SK-N-DZ (cell line): ENCODE results near the gene BEST2.

ENCODE experiments used
- DNase-seq: peaks from one replicate; pipeline ENCODE4 v3.0.0-alpha.2; 2015; ENCODE audit warnings: low spot score

The BEST2 gene

DNA sequence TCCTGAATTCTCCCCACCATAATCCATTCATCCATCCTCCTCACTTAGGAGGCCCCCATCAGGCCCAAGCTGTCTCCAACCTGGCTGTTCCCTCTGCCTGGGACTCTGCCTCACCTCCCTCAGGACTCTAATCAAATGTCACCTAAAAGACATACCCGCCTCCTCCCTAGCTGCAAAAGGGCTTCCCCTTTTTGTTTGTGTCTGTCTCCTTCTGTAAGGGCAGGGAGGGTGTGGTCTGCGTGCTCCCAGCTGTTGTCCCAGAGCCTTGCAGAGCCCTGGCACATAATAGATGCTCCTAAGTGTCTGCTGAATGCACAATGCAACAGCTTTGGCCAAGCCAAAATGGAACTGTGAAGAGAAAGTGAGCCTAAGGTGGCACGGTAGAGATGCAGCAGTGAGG lies 21.5 kb upstream of the BEST2 start:
- no peak for DNase-seq

DNA sequence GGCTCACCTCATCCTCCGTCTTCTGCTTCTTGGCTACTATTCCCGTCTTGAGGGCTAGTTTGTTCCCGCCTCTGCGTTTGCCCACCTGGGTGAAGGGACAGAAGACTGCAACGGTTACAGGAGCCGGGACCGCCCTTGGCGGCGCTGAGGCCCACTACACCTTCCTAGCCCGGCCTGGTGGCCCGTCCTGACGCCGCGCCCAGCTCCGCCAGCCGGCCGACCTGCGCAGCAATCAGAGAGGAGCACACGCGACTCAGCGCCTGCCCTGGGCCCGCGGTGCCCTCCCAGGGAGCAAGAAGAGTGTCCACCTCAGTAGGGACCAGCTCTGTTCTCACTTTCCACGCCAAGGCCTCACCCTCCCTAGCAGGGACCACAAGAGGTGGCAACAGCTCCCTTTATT lies 20.3 kb upstream of the BEST2 start:
- DNase-seq: no peak

DNA sequence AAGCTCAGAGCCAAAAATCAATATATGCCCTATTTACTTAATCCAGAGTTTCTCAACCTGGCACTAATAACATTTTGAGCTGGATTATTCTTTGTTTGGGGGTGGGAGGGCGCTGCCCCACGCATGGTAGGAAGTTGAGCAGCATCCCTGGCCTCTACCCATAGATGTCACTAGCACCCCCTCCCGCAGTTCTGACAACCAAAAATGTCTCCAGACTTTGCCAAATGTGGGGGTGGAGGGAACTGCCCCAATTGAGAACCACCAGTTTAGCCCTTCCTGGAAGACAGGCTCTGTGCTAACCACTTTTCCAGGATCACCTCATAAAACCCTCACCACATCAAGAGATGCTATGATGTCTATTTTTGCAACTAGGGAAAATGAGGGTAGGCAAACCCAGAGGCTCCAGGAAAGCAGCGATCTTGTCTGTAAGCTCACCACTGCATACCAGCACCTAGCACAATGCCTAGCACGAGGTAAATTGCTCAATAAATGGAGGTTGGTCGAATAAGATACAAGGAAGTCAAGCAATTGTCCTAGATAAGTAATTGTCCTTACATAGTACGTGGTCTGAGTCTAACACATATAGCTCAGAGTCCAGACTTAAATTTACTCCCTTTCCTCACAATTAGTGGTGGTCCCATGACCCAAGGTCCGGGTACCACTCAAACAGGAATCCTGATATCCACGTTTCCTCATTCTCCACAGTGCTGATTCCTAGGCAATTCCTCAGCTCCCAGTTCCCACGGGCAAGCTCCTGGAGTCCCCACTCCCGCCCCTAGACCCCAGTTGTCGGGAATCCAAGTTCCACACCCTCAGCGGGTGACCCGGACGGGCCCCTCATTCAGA lies 18.0 kb upstream of the BEST2 start:
- DNase-seq: no peak

DNA sequence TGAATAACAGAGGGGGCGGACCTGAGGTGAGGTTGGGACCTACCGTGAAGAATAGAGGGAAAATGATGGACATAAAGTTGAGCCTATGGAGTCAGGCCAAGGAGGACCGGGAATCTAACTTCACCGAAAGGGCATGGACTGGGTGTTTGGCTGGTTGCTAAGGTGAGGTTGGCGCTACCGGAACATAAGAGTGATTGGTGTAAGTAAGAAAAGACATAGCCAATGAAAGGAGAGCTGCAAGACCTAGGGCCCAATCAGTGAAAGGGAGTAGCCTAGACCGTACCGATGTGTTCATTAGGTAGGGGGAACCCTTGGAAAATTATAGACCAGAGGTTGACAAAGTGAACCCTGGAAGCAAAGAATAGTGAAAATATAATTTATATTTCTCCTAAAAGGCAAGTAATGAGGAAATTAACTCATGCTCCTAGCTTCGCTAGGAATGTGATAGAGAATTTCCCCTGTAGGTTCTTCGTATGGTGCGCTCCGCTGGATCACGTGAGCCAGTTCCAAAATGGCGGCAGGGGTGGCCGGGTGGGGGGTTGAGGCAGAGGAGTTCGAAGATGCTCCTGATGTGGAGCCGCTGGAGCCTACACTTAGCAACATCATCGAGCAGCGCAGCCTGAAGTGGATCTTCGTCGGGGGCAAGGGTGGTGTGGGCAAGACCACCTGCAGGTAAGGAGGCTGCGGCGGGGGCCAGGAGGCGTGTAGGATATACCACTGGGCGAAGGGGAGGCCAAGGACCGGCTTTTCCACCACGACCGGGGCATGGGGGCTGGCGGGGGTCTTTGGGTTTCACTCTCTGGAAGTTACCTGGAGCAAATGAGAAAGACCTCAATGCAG lies 14.4 kb upstream of the BEST2 start, which contains the start of gene GET3:
GET3 (plus strand) TSS at position 503 of the 840 bp plus-strand sequence; CDS start at position 512, 9 bp downstream.
- peak; percentile 100 for DNase-seq

DNA sequence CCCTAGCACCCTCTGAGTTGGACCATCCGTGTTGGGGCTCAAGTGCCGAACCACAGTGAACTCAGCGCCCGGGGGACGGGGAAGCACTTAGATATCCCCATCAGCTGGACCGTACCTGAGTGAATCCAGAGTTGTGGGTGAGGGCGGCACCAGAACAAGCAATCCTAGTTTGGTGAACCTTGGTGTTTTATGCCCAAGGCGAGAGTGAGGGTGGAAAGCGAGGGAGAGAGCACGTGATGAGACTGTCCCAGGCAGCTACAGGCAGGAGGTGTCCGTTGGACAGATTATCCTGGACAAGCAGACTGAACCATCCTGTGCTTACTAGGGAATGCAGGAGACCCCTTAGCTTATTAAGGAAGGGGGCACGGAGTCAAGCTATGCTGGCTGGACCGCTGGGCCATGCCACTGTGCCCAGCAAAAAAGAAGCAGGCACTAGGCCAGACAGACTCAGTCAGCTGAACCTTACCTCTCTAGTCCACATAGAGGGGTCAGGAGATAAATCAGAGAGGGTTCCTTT lies 13.7 kb upstream of the BEST2 start:
- DNase-seq: no peak

DNA sequence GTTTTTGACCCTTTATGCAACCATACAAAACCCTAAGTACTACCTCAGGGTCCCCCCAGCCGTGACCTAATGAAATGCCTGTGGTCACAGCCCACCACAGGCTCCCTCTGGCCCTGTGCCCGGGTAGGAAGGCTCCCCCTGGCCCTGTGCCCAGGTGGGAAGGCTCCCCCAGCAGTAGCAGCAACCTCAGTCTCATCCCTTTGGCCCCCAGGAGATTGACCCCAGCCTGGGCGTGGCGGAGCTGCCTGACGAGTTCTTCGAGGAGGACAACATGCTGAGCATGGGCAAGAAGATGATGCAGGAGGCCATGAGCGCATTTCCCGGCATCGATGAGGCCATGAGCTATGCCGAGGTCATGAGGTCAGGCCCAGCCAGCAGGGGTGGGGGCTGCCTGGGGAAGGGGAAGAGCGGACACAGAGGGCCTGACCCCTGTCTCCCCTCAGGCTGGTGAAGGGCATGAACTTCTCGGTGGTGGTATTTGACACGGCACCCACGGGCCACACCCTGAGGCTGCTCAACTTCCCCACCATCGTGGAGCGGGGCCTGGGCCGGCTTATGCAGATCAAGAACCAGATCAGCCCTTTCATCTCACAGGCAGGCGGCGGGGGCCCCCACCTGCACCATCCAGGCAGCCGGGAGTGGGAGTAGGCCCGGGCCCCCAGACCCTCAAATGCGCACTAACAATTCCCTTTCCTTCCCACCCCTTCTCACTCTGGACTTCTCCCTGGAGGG lies 6.3 kb upstream of the BEST2 start:
- DNase-seq: no peak

DNA sequence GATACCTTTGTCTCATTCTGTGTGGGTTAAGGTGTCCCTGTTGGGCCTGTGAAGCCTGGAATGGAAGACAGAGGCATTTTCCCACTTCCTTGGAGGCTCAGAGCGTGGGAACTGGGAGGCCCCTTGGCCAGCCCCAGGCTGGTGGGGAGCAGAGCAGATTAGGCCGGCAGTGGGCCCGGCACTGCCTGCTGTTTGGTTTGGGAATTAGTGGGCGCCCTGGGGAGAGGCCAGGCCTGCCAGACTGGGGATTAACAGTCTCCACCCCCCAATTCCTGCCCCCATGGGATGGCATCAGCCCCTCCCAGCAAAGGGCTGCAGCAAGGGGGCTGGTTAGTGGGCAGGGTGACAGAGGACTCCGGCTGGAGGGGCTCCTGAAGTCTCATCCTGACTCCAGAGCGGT lies 3.1 kb upstream of the BEST2 start:
- DNase-seq: no peak

DNA sequence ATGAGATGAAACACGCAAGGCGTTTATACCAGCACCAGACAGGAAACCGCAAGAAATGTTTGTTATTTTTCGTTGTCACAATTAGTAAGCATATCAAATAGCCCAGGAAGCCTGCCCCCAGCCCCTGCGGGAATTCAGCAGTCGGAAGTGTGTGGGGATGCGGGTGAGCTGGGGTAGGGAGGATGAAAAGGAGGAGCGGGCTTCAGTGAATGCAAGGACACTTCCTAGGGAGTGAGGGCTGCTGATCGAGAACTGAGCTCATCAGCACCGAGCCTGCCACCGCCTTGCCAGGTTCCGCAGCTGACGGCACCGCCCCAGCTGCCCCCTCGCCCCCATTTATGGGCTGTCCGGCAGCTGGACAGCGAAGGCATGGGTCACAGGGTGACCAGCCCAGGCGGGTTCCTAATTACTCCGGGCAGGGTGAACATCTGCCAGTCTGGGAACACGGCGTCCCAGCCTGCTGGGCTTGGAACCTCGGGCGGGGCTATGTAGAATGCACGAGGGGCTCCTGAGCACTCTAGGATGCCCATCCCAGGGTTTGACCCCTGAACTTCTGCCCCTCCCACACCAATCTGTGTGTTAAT lies 1.6 kb upstream of the BEST2 start:
- DNase-seq: no peak

DNA sequence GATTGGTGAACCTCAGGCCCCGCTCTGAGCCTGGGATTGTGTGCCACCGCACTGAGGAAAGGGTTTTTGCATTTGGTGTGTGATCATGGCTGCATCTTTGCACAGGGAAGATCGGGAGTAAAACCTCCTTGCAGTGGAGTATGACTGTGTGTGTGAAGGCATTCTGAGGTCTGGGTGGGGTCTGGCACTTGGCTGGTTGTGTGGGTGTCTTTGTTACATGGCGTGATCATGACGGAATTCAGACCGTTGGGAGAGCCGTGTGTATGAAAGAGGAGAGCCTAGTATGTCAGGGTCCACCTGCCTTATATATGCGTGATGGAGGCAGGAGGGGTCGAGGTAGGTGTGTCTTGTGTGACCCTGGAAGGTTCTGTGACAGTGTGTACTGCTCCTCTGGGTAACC lies 740 bp upstream of the BEST2 start:
- no peak for DNase-seq

DNA sequence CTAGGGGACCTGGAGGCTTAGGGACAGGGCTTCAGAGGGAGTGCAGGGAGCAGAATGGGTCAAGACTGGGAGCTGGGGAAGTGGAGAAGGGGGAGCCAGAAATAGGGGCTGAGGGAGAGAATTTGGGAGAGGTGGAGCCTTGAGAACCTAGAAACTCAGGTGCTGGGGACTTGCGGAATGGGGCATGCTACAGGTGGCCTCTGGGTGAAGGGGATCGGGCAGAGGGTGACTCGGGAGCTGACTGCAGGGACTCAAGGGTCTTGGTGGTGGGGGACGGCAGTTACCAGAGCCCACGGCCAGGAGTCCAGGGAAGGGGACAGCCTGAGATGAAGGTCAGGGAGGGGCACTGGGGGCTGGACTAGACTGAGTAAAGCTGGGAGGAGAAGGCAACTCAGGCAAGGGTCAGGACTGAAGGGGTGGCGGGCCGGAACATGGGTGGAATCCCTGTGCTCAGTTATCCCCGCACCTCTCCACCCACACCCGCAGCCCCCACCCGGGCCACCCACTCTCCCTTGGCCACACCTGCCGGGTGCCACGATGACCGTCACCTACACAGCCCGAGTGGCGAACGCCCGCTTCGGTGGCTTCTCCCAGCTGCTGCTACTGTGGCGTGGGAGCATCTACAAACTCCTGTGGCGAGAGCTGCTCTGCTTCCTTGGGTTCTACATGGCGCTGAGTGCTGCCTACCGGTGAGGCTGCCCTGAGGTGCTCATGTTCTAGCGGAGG lies 628 bp downstream of the BEST2 start:
- DNase-seq: no peak

DNA sequence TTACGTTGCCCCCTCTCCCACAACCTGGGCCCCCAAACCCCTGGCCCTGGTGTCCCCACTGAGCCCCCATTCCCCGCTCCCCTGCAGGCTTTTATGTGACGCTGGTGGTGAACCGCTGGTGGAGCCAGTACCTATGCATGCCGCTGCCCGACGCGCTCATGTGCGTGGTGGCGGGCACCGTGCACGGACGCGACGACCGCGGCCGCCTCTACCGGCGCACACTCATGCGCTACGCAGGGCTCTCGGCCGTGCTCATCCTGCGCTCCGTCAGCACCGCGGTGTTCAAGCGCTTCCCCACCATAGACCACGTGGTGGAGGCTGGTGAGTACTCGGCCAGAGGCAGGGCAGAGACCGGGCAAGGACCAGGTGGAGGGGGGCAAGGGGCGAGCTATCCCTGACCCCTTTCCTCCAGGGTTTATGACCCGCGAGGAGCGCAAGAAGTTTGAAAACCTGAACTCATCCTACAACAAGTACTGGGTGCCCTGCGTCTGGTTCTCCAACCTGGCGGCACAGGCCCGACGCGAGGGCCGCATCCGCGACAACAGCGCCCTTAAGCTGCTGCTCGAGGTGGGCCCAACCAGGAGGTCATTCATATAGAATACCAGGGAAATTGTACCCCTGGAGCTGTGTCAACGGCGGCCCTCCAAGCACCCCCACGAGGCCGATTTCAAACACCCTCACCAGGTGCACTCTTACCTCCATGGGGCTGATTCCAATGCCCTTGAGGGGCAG lies 3.0 kb downstream of the BEST2 start:
- no peak for DNase-seq

DNA sequence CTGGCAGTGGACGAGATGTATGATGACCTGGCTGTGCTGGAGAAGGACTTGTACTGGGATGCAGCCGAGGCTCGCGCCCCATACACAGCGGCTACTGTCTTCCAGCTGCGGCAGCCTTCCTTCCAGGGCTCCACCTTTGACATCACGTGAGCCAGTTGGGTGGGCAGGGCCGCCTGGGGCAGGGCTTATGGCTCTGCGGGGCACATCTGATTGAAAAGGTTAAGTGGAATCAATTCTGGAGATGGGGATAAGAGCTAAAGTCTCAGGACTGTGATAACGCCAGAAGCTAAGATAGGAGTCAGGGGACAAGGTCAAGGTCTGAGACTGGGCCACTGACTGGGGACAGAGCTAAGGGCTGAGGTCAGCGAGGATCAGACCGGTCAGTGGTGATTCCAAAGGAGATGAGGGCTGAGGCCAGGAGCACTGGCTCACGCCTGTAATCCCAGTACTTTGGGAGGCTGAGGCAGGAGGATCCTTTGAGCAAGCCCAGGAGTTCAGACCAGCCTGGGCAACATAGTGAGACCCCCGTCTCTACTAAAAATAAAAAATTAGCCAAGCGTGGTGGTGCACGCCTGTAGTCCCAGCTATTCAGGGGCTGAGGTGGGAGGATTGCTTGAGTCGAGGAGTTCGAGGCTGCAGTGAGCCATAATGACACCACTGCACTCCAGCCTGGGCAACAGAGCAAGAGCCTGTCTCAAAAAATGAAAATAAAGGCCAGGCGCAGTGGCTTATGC lies 4.7 kb downstream of the BEST2 start:
- no peak for DNase-seq

DNA sequence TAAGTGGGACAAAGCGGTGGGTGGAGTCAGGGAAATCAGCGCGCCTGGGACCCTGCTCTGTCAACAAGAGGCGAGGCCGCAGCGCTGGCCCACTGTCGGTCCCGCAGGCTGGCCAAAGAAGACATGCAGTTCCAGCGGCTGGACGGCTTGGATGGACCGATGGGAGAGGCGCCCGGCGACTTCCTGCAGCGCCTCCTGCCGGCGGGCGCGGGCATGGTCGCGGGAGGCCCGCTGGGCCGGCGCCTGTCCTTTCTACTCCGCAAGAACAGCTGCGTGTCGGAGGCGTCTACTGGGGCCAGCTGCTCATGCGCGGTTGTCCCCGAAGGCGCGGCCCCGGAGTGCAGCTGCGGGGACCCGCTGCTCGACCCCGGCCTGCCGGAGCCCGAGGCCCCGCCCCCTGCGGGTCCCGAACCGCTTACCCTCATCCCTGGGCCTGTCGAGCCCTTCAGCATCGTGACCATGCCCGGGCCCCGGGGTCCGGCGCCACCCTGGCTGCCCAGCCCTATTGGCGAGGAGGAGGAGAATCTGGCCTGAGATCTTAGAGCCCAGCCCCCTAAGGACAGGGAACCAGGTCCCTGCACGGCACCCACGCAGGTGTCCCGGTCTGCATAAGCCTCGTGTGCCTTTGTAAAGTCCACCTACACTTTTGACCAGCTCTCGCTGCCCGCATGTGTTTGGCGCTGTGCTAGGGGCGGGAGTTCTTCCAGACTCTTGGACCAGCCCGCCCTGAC lies 6.1 kb downstream of the BEST2 start:
- peak; percentile 83 for DNase-seq

DNA sequence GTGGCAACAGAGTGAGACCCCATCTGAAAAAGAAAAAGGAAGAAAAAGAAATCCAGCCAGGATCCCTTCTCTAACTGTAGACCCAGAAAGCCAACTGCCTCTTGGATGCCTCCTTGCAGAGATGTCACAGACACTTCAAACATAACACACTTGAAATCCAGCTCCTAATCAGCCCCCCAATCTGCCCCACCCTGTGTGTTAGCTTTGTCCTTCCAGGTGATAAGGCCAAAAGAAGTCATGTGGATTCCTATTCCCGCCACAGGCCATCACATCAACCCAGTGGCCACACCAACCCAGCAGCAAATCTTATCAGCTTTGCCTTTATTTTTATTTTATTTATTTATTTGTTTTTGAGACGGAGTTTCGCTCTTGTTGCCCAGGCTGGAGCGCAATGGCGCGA lies 8.1 kb downstream of the BEST2 start:
- no peak for DNase-seq

DNA sequence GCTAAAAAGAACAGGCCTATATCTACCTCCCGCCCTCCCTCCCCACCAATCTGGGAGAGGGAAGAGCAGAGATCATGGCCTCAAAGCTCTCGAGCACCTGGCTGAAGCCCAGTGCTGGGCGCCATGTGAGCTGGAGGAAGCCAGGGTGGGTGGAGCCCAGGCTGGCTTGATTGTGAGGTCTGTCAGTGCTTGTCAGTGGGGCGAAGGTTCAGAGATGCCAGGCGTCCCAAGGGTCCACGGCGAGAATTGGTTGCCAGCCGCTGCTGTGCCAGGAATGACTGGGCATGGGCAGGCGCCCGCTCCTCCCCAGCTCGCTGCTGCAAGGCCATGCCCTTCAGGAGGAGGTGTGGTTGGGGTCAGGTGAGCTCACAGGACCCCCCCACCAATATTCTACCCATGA lies 11.5 kb downstream of the BEST2 start:
- no peak for DNase-seq

DNA sequence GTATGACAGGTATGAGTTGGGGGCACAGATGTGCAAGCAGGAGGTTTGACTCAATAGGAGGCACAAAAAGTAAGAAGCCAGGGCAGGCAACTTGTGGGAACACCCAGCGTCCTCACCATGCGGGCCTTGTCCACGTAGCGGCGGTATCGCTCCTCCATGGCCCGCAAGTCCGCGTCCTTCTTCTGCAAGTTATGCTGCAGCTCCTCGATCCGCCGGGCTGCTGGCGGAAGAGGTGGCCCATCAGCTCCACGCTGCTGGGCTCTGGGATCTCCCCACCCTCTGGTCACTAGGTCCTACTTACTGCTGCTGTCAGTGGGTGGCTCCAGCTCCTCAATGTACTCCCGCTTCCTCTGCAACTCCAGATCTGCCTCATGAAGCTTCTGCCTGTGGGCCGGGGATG lies 13.1 kb downstream of the BEST2 start:
- no peak for DNase-seq

DNA sequence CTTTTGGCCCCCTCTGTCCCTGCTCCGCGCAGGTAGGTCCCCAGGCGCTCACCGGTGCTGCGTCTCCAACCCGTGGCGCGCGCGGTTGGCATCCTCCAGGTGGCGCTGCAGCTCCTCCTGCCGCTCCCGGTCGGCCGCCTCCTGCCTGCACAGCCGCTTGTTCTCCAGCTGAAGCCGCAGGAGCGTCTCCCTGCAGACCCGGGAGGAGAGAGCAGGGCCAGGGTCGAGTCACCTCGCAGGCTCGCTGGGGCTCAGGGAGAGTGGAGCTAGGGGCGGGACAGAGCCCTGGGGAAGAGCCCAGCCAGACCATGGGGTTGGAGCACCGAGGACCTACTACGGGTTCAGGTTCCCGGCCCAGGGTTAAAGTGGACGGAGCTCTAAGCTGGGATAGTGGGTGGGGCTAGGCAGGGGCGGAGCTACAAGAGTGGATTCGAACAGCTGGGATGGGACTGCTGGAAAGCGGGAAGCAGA lies 14.5 kb downstream of the BEST2 start:
- DNase-seq: no peak

DNA sequence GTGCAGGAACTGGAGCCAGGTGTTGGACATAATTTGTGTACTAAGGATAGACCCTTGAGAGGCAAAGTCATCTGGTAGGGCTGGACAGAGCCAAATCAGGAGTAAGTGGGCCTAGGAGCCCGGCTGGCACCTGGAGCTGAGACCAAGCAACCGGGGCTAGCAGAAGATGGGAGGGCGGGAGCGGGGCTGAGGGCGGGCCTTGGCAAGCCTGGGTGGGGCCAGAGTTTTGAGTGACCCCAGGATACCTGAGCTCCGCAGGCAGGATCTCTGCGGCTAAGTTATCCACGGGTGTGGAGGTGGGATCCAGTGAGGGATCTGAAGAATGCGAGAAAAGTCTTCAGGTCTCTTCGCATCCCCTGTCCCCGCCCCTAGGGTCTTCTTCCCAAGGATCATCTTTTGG lies 15.6 kb downstream of the BEST2 start:
- no peak for DNase-seq

DNA sequence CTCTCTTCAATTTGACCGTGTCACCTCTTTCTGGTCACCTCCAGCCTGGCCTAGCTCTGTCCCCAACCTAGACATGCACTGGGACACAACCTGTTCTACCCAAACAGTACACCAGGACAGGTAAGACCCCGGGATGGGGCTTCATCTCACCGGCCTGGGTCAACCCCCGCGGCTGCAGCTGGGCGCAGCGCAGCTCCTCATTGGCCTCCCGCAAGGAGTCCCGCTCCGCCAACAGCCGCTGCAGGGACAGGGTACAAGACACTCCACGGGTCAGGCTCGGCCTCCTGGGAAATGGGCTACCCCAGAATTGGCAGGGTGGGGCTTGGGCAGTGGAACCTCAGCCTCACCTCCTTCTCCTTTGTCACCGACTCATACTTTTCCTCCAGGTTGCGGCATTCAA lies 16.1 kb downstream of the BEST2 start:
- no peak for DNase-seq
